ENCODE measurements around the gene ARHGEF37. TPM values are rescaled to one million over a fixed set of nuclear protein-coding genes. Genes with fewer than 3 reads are reported as not detected.

ARHGEF37 gene
- total and polyA plus RNA-seq, 3 experiments from 2014 or later, result 0.13 to 0.53 TPM; not detected in 1

GRCh38 chr5:149604321-149604720, 23.0 kb downstream of the ARHGEF37 start:
- no peak overlapping the region for H3K27ac ChIP-seq (ENCODE audit: low read depth, low read length)
- Mint-ChIP-seq H3K9me3 (no peaks in the 10 kb centered on the region), H3K27ac (peak overlapping the region in 2 of 8 donors; percentile 22 to 78), H3K4me1 (peaks cover 17 to 21% (median 20%) of the 10 kb centered on the region in 3 donors), H3K4me3 (no peak overlapping the region), H3K36me3 (no peaks in the 10 kb centered on the region), H3K27me3 (peaks cover 0 to 4% of the 10 kb centered on the region in 2 donors)
- no peak for DNase-seq
- H3K27me3 ChIP-seq (ENCODE audit: insufficient read depth, low read length, poor library complexity, severe bottlenecking), result no peaks in the 10 kb centered on the region
- CTCF ChIA-PET, result interaction anchor here (0.6 kb wide), 1 partner anchor 331 kb away, joined by 3 read pairs; no protein-coding TSS in a partner anchor
- H3K4me1 ChIP-seq (ENCODE audit: insufficient read depth, low read length), result no peaks in the 10 kb centered on the region
- no peaks in the 10 kb centered on the region for H3K36me3 ChIP-seq (ENCODE audit: insufficient read depth, low read length)
- H3K4me3 ChIP-seq (ENCODE audit: low read length), result no peak overlapping the region
- H3K9me3 ChIP-seq (ENCODE audit: low read length), result no peaks in the 10 kb centered on the region
- POLR2A ChIA-PET, result no interaction called here

DNA sequence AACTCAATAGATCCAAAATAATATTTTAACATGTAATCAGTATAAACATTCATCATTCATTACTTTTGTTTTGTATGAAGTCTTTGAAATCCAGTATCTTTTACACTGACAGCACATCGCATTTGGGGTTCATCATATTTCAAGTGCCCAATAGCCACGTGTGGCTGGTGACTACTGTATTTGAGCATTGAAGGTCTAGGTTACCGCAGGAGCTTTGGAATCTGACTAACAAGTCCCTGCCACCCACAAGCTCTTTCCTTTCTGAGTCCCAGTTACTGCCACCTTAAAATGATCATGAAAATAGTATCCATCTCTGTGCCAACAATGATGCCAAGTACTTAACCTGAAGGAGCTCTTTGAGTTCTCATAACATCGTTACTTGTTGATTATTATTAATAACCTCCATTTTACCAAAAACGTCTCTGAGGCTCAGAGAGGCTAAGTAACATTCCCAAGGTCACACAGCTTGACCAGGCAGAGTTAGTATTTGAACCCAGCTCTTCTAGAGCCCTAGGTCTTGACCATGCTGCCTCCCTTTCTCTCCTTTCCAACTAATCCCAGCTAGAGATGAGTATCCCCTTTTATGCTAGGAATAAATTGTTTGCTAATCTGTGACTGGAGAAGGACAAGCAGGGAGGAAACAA, 24.2 kb downstream of the ARHGEF37 start:
- Histone ChIP-seq H3K27me3 (ENCODE audit: insufficient read depth, low read length, poor library complexity, severe bottlenecking) (no peaks in the 10 kb centered on the region), H3K27ac (ENCODE audit: low read depth, low read length) (no peak overlapping the region), H3K4me1 (ENCODE audit: insufficient read depth, low read length) (no peaks in the 10 kb centered on the region), H3K9me3 (ENCODE audit: low read length) (no peaks in the 10 kb centered on the region), H3K36me3 (ENCODE audit: insufficient read depth, low read length) (no peaks in the 10 kb centered on the region), H3K4me3 (ENCODE audit: low read length) (no peak overlapping the region)
- H3K4me1 Mint-ChIP-seq, result peaks cover 17 to 21% (median 20%) of the 10 kb centered on the region in 3 donors
- CTCF ChIA-PET, result no interaction called here
- no peaks in the 10 kb centered on the region for H3K36me3 Mint-ChIP-seq
- POLR2A ChIA-PET, result no interaction called here
- H3K4me3 Mint-ChIP-seq, result peak overlapping the region in 1 of 7 donors; percentile 56
- no peaks in the 10 kb centered on the region for H3K9me3 Mint-ChIP-seq
- peaks cover 0 to 4% of the 10 kb centered on the region in 2 donors for H3K27me3 Mint-ChIP-seq
- DNase-seq, result no peak
- H3K27ac Mint-ChIP-seq, result peak overlapping the region in 3 of 8 donors; percentile 26 to 94 (median 72)

- no peak overlapping the region for H3K27ac ChIP-seq (ENCODE audit: low read depth, low read length)
Measured at GRCh38 chr5:149605998-149606724, 24.9 kb downstream of the ARHGEF37 start.

GRCh38 chr5:149608936-149609545, 27.7 kb downstream of the ARHGEF37 start:
- H3K36me3 ChIP-seq (ENCODE audit: insufficient read depth, low read length), result no peaks in the 10 kb centered on the region
- Mint-ChIP-seq H3K27ac (no peak overlapping the region), H3K4me3 (no peak overlapping the region), H3K27me3 (peaks cover 4 to 7% of the 10 kb centered on the region in 2 donors), H3K9me3 (no peaks in the 10 kb centered on the region), H3K36me3 (no peaks in the 10 kb centered on the region), H3K4me1 (peaks cover 17 to 21% (median 20%) of the 10 kb centered on the region in 3 donors)
- H3K27ac ChIP-seq (ENCODE audit: low read depth, low read length), result no peak overlapping the region
- H3K4me3 ChIP-seq (ENCODE audit: low read length), result no peak overlapping the region
- POLR2A ChIA-PET, result no interaction called here
- H3K9me3 ChIP-seq (ENCODE audit: low read length), result no peaks in the 10 kb centered on the region
- H3K4me1 ChIP-seq (ENCODE audit: insufficient read depth, low read length), result no peaks in the 10 kb centered on the region
- DNase-seq, result no peak
- CTCF ChIA-PET, result interaction anchor here (1.0 to 1.8 kb wide), 3 partner anchors 10 to 136 kb away, joined by 3 to 4 read pairs (median 3); no protein-coding TSS in a partner anchor
- H3K27me3 ChIP-seq (ENCODE audit: insufficient read depth, low read length, poor library complexity, severe bottlenecking), result no peaks in the 10 kb centered on the region

More at GRCh38 chr5:149605998-149606724, 24.9 kb downstream of the ARHGEF37 start:
- peak overlapping the region in 5 of 8 donors; percentile 24 to 94 (median 72) for H3K27ac Mint-ChIP-seq
- no peaks in the 10 kb centered on the region for H3K9me3 Mint-ChIP-seq
- no peak for DNase-seq
- H3K36me3 ChIP-seq (ENCODE audit: insufficient read depth, low read length), result no peaks in the 10 kb centered on the region
- H3K4me1 ChIP-seq (ENCODE audit: insufficient read depth, low read length), result no peaks in the 10 kb centered on the region
- H3K27me3 ChIP-seq (ENCODE audit: insufficient read depth, low read length, poor library complexity, severe bottlenecking), result no peaks in the 10 kb centered on the region
- H3K9me3 ChIP-seq (ENCODE audit: low read length), result no peaks in the 10 kb centered on the region
- H3K4me1 Mint-ChIP-seq, result peaks cover 17 to 21% (median 20%) of the 10 kb centered on the region in 3 donors
- no peak overlapping the region for H3K4me3 ChIP-seq (ENCODE audit: low read length)
- H3K4me3 Mint-ChIP-seq, result peak overlapping the region in 6 of 7 donors; percentile 38 to 82 (median 54)
- ChIA-PET POLR2A (no interaction called here), CTCF (no interaction called here)
- H3K27me3 Mint-ChIP-seq, result peaks cover 0 to 4% of the 10 kb centered on the region in 2 donors
- H3K36me3 Mint-ChIP-seq, result no peaks in the 10 kb centered on the region

GRCh38 chr5:149609640-149610219, 28.4 kb downstream of the ARHGEF37 start:
- ChIA-PET POLR2A (no interaction called here), CTCF (interaction anchor here (1.0 to 1.8 kb wide), 3 partner anchors 9 to 137 kb away, joined by 3 to 4 read pairs (median 3); no protein-coding TSS in a partner anchor)
- H3K4me3 Mint-ChIP-seq, result no peak overlapping the region
- no peaks in the 10 kb centered on the region for H3K4me1 ChIP-seq (ENCODE audit: insufficient read depth, low read length)
- no peaks in the 10 kb centered on the region for H3K9me3 Mint-ChIP-seq
- no peak overlapping the region for H3K4me3 ChIP-seq (ENCODE audit: low read length)
- no peaks in the 10 kb centered on the region for H3K36me3 ChIP-seq (ENCODE audit: insufficient read depth, low read length)
- no peak overlapping the region for H3K27ac Mint-ChIP-seq
- H3K9me3 ChIP-seq (ENCODE audit: low read length), result no peaks in the 10 kb centered on the region
- no peaks in the 10 kb centered on the region for H3K27me3 ChIP-seq (ENCODE audit: insufficient read depth, low read length, poor library complexity, severe bottlenecking)
- H3K27me3 Mint-ChIP-seq, result peaks cover 4 to 7% of the 10 kb centered on the region in 2 donors
- no peak for DNase-seq
- peaks cover 17 to 21% (median 20%) of the 10 kb centered on the region in 3 donors for H3K4me1 Mint-ChIP-seq
- no peaks in the 10 kb centered on the region for H3K36me3 Mint-ChIP-seq
- no peak overlapping the region for H3K27ac ChIP-seq (ENCODE audit: low read depth, low read length)

DNA sequence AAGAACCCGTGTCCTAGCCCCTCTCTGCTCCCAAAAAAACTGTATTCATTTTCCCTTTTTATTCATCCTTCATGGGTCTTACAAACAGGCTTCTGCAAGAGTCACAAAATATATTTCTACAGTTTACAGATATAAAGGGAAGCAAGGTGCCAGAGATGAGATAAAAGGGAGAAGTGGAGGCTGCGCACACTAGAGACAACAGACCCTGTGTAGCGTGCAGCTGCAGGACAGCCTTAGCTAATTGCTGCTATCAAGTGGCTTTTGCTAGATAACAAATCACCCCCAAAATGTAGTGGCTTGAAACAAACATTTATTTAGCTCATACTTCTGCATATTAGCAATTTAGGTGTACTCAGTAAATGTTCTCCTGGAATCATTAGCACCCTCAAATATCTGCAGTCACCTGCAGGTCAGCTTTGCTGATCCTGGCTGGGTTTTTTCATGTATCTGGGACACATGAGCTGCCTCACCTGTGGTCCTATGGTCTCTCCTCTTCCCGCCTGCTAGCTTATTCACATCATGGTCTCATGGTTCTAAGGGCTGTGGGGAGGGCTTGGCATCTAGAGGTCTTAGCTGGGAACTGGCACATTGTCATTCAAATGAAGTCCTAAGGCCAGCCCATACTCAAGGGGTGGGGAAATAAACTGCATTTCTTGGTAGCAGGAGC, 29.4 kb downstream of the ARHGEF37 start:
- CTCF ChIA-PET, result interaction anchor here (1.3 kb wide), 1 partner anchor 218 kb away, joined by 3 read pairs; no protein-coding TSS in a partner anchor
- Mint-ChIP-seq H3K27ac (no peak overlapping the region), H3K4me3 (no peak overlapping the region), H3K36me3 (no peaks in the 10 kb centered on the region), H3K9me3 (no peaks in the 10 kb centered on the region), H3K27me3 (peaks cover 4 to 7% of the 10 kb centered on the region in 2 donors), H3K4me1 (peaks cover 14 to 16% (median 16%) of the 10 kb centered on the region in 3 donors)
- H3K4me1 ChIP-seq (ENCODE audit: insufficient read depth, low read length), result no peaks in the 10 kb centered on the region
- H3K36me3 ChIP-seq (ENCODE audit: insufficient read depth, low read length), result no peaks in the 10 kb centered on the region
- H3K27me3 ChIP-seq (ENCODE audit: insufficient read depth, low read length, poor library complexity, severe bottlenecking), result no peaks in the 10 kb centered on the region
- H3K4me3 ChIP-seq (ENCODE audit: low read length), result no peak overlapping the region
- no peak for DNase-seq
- POLR2A ChIA-PET, result no interaction called here
- no peaks in the 10 kb centered on the region for H3K9me3 ChIP-seq (ENCODE audit: low read length)
- H3K27ac ChIP-seq (ENCODE audit: low read depth, low read length), result no peak overlapping the region

- Histone ChIP-seq H3K27ac (ENCODE audit: low read depth, low read length) (no peak overlapping the region), H3K4me1 (ENCODE audit: insufficient read depth, low read length) (no peaks in the 10 kb centered on the region), H3K36me3 (ENCODE audit: insufficient read depth, low read length) (no peaks in the 10 kb centered on the region), H3K27me3 (ENCODE audit: insufficient read depth, low read length, poor library complexity, severe bottlenecking) (no peaks in the 10 kb centered on the region), H3K9me3 (ENCODE audit: low read length) (no peaks in the 10 kb centered on the region), H3K4me3 (ENCODE audit: low read length) (no peak overlapping the region)
- no peak overlapping the region for H3K4me3 Mint-ChIP-seq
- H3K36me3 Mint-ChIP-seq, result no peaks in the 10 kb centered on the region
- ChIA-PET CTCF (interaction anchor here (1.3 kb wide), 1 partner anchor 218 kb away, joined by 3 read pairs; no protein-coding TSS in a partner anchor), POLR2A (no interaction called here)
- peaks cover 4 to 7% of the 10 kb centered on the region in 2 donors for H3K27me3 Mint-ChIP-seq
- peaks cover 8 to 10% (median 10%) of the 10 kb centered on the region in 3 donors for H3K4me1 Mint-ChIP-seq
- no peak for DNase-seq
- no peaks in the 10 kb centered on the region for H3K9me3 Mint-ChIP-seq
- no peak overlapping the region for H3K27ac Mint-ChIP-seq
Measured at GRCh38 chr5:149611326-149611725, 30.0 kb downstream of the ARHGEF37 start.
